ENCODE results near the gene PARD6G.

- TF ChIP-seq POLR2AphosphoS5 (IDR thresholded peaks at IDR 0.05; ENCODE audit: borderline replicate concordance, low read depth, low read length), result no peak
- TF ChIP-seq EZH2 (IDR thresholded peaks at IDR 0.05), result no peak
- no peak for TF ChIP-seq FOXP2 (optimal IDR thresholded peaks at IDR 0.05; ENCODE audit: control extremely low read depth, extremely low read length, insufficient read depth)
These were observed 49.8 kb downstream of the PARD6G start for GRCh38 chr18:80197528-80197927.
